GM12872 (cell line): Measurements from ENCODE around the gene LILRB1.

Experiments used
- CTCF ChIP-seq: IDR thresholded peaks from 3 replicates; pipeline ENCODE4 v1.5.1; 2011; ENCODE audit warnings: low read depth, mild to moderate bottlenecking, low read length, moderate library complexity; ENCODE audit not compliant: insufficient read depth

The LILRB1 gene

DNA sequence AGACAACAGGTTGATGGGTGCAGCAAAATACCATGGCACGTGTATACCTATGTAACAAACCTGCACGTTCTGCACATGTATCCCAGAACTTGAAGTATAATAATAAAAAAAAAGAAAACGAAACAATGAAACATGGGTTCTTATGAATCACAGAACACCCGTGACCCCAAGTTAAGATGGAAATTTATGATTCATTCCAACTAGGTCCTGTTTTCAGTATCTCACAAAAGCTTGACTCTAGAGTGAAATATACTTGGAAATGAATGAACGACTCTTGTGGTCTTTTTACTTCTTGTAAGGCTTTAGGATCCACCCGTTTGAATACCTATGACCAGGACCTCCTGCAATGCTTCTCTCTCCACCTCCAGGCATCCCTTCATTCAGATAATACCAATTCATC, 29.0 kb downstream of the LILRB1 start:
- no peak for TF ChIP-seq CTCF

- TF ChIP-seq CTCF = no peak
Observed at GRCh38 chr19:54660306-54660705, 30.0 kb downstream of the LILRB1 start.

- no peak for TF ChIP-seq CTCF
Observed at GRCh38 chr19:54660964-54661363, 30.7 kb downstream of the LILRB1 start.

DNA sequence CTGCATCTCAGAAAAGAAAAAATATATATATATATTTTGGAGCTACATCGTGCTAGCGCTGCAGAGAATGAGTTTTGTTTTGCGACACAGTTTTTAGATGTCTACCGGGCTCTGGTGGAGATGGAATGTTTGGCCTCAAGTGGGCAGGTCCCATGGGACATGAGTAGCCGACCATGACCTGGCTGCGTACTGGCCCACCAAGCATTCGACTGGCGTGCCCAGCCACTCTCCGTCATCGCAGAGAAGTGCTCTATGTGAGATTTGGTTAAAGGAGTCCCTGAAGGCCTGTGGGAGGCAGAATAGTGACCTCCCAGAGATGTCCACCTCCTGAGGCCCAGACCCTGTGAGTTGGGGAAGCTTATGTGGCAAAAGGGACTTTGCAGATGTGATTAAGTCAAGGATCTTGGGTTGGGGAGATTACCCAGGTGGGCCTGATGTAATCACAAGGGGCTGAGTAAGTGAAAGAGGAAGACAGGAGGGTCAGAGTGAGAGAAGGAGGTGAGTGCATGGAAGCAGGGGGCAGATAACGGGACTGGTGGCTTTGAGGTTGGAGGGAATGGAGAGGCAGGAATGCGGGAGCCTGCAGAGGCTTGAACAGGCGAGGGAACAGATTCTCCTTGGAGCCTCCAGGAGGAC, 31.7 kb downstream of the LILRB1 start:
- no peak for TF ChIP-seq CTCF

DNA sequence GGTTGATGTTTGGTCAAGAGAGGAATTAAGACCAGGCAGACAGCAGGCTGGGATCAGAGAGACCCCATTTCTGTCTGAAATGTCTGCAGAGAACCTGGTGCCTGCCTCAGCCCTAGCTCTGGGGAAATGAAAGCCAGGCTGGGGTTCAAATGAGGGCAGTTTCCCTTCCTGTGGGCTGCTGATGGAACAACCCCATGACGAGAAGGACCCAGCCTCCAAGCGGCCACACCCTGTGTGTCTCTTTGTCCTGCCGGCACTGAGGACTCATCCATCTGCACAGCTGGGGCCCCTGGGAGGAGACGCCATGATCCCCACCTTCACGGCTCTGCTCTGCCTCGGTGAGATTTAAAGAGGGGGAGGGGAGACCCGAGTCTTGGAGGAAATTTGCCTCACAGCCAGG, 32.4 kb downstream of the LILRB1 start, which contains the start of gene LILRB4:
Gene LILRB4, plus strand, starts transcription at position 256 of the 400 bp plus-strand sequence. Its CDS starts 49 bp downstream, at position 305.
- no peak for TF ChIP-seq CTCF

- no peak for TF ChIP-seq CTCF
Observed at GRCh38 chr19:54665530-54665929, 35.2 kb downstream of the LILRB1 start.

GRCh38 chr19:54667217-54667616, 36.9 kb downstream of the LILRB1 start:
- no peak for TF ChIP-seq CTCF
